HG02642 (cell line): ENCODE results near the gene TANC2.

ENCODE experiments used
- ATAC-seq: cut with Tn5 transposase; IDR thresholded peaks from one replicate; pipeline ENCODE4 v1.9.1; 2021; ENCODE audit warnings: mild to moderate bottlenecking; ENCODE audit not compliant: unreplicated experiment, poor library complexity

TANC2 gene

DNA sequence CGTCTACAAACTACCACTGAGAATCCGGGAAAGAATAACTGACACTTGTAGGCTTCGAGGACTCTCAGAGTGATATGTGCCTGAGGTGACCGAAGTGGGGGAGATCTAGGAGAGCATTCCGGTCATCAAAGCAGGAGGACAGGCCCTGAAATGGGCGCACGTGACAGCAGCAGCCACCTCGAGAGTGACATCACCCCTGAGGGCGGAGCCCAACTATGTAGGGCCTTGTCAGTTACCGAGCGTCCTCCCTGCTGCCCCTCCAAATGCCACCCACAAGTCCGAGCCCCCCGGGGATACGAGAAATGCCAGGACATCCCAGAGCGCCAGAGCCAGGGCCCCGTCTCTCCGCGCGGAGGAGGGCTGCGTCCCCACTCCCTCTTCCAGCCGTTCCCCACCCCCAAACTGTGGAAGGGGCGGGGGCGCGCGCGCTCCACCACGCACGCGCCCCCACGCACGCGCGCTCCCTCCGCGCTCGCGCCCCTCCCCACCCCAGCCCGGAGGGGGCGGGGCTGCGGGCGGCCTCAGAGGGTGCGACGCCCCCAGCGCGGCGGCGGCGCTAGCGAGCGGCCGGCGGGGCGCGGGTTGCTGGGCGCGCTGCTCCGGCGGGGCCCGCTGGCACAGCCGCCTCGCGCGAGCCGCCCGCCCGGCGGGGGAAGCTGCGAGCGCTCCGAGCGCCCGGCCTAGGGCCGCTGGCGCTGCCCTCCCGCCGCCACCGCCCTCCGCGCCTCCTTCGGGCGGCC, at the start of gene TANC2:
Gene TANC2 (plus strand): TSS at position 550 of the 740 bp plus-strand sequence. CDS start 43,325 bp downstream, outside the sequence.
- ATAC-seq: peak; percentile 60

DNA sequence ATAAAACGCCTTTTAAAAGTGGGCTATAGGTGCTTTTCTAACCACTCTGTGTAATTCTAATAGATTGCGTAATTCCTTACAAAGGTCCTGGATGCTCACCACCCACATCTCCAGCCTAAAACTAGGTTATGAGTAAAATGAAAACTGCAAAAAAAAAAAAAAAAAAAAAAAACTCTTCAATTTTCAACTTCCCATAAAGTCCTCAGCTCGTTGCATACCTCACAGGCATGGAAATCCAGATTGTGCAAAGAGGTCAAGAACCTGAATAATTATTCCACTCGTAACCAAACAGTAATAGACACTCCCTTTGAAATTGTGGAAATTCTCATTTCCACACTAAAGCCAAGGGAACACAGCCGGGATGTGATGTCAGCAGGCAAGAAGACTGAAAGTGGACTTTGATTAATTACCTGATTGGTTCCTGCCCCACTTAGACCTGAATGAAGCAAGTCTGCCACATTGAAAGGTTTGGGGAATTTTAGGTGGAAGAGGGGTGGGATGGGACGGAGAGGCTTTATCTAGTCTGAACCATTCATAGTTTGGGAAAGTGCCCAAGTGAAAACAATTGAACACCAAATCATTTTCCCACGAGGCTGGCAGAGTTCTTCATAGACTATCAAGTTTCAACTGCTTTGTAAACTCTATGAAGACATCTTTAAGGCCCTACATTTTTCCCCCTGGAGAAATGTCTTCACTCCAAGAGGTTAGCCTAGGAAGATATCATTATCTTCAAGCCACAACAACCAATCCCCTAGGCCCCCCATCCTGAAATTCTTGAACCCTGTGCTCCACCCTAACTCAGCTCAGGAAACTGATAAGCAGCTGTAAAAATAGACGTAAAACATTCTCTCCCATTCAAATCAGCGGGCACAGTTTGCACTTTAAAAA, 49.1 kb upstream of the TANC2 start:
- no peak for ATAC-seq

DNA sequence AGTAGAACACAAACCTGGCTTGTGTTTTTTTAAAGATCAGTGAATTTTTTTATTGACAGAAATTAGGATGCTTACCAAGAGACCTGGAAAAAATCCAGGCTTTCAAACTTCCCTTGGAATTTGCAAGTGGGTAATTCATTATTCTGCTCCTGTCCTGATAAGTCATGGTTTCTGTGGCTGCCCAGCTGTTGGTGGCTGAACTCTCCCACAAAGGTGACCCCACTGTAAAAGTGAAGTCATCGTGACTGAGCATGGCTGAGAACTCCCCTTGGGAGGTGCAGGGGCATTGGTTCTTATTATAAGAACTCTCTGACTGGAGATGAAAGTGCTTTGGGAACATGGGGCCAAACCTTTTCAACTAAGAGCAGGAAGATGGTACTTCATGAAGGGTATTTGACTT, 46.6 kb upstream of the TANC2 start:
- no peak for ATAC-seq

DNA sequence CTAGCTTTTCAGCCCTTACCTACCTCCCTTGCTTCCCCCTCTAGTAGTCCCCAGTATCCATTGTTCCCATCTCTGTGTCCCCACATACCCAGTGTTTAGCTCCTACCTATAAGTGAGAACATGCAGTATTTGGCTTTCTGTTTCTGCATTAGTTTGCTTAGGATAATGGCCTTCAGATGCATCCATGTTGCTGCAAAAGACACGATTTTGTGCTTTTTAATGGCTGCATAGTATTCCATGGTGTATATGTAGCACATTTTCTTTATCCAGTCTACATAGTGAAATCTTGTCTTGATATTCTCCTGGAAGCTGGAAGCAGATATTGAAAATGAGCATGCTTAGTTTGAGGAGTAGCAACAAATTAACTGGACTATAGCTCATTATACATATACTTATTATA, 45.7 kb upstream of the TANC2 start:
- no peak for ATAC-seq

DNA sequence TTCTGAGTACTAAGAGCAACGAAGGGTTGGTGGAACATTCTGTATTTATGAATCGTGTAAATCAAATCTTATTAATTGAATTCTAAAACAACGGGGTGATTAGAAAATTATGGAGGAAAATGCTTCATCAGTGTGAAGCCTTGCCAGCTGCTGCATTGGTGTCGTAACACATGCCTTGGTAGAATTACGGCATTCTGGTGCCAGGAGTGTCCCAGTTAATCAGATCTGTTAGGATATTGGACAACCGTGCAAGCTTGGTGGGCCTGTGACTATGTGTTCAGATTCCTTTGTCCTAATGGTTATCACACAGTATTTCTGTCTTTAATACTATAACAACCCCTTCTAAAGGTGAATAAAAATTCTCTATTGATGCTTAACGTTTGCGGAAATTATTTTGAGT, 44.2 kb upstream of the TANC2 start:
- no peak for ATAC-seq

DNA sequence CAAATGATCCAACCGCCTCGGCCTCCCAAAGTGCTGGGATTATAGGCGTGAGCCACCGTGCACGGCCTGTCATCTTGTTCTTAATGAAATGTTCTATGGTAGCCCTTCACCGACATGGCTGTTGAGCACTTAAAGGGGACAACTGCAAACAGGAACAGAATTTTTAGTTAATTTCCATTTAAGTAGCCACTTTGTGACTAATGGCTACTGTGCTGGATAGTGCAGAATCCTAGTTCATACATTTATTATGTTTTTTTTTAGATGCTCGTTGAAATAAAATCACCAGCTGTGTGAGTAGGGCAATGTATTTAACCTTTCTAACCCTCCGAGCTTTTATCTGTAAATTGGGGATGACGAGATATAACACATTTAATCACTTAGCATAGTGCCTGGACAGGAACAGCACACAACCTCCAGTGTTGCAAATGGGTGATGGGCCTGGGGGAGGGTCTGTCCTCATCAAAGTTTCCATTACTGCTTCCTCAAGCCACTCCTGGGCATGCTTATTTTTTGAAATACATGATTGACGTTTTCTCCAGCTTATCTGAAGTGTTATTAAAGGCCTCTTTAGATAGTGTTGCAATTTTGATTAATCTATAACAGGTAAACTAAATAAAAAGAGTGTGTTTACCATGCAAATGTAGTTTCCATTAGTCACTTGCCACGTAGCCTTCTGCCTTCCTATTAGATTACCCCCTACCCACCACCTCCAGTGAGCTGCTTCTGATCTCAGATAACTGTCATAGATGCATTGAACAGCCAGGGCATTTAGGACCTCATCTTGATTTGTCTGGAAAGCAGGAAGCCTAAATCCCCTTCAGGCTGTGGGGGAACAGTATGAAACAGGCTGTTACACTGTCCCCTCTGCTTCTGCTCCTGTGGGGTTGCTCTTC, 42.5 kb upstream of the TANC2 start:
- no peak for ATAC-seq

DNA sequence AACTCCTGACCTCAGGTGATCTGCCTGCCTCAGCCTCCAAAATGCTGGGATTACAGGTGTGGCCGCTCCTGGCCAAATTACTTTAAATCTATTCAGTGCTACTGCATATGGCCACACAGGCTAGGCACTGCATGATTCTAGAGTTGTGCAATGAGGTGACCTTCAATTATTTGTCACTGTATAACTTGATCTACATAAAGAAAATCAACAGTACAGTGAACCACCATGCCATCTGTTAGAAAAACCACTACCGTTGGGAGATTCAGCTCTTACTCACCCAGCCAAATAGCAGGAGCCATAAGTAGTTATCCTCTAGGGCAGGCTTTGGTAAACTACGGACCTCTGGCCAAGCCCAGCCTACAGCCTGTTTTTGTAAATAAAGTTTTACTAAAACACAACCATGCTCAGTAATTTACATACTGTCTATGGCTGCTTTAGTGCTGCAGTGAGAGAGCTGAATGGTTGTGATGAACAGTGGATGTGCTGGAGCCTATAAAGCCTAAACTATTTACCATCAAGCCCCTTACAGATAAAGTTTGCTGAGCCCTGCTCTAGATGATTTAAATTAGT, 40.7 kb upstream of the TANC2 start:
- ATAC-seq: no peak

DNA sequence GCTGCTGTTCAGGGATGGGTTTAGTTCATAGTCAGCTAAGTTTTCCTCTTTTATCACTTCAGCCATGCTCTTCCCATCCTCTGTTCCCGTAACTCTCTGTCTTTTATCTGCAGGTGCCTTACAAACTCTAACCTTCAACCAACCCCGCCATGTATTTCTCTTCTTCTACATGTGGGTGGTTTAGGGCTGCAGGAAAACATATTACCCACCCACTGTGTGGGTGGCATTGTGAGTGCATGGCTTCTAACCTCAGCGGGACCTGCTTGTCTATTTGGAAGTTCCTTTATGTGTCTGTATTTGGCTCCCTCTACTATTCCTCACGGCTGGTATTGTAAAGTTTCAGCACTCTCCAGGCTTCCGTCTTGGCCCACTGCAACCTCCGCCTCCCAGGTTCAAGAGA, 39.0 kb upstream of the TANC2 start:
- ATAC-seq: no peak

- ATAC-seq: no peak
Observed at GRCh38 chr17:62929320-62929719, 36.7 kb upstream of the TANC2 start.

DNA sequence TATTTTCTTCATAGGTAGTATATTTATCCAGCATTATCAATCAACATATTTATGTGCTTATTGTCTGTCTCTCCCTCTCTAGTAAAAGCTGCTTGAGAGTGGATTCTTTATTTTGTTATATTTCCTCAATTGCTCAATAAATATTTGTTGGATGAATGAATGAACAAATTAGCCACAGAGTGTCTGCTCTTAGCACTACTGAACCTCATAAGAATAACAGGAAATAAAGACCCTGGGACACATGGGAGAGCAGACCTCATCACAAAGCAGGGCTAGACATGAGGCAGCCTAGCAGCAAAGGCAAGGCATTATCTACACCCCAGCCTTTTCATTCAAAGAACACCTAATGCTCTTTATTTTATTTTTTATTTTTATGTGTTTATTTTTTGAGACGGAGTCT, 34.9 kb upstream of the TANC2 start:
- ATAC-seq: no peak

- no peak for ATAC-seq
Observed at GRCh38 chr17:62933501-62934385, 32.3 kb upstream of the TANC2 start.

GRCh38 chr17:62935098-62935497, 30.9 kb upstream of the TANC2 start:
- ATAC-seq: no peak

GRCh38 chr17:62935523-62935922, 30.5 kb upstream of the TANC2 start:
- ATAC-seq: no peak

- no peak for ATAC-seq
Observed at GRCh38 chr17:62937606-62938005, 28.4 kb upstream of the TANC2 start.

DNA sequence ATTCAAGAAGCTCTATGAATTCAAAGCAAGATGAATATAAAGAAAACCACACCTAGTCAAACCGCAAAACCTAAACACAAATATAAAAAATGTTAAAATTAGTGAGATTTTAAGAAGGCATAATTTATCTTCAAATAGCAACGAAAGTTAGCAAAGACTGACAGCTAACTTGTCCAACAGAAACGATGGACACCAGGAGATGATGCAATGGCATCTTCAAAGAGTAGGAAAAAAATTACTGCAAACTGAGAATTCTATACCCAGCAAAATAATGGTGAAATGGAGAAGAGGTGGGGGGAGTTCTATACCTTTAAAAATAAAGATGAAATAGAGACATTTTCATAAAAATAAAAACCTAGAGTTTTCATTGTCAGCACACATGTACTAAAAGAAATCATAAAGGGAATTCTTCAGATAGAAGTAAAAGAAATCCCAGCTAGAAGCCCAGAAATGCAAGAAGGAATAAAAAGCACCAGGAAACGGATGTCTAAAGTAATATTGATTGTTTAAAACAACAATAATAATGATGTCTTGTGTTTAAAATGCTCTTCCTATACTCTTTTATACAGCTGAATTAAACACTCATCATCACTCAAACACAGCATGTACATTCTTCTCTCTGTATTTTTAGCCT, 24.6 kb upstream of the TANC2 start:
- no peak for ATAC-seq

DNA sequence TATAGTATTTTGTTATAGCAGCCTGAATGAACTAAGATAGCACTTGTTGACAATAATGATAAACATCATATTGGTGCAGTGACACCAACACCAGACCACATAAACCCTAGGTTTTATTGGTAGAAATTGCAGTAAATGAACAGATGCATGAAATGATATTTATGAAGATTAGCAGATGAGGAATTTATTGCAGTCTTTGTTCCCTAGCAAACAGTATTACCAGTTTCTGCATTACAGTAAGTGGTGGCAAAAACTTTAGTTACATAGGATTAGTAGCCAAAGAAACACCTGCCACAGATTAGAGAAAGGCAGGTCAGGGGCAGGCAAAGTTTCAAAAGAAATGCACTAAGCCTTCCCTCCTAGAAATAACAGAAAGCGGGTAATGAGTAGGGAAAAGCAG, 17.7 kb upstream of the TANC2 start:
- ATAC-seq: no peak

- ATAC-seq: no peak
Observed at GRCh38 chr17:62949036-62949435, 17.0 kb upstream of the TANC2 start.

- ATAC-seq: no peak
Observed at GRCh38 chr17:62950067-62950466, 16.0 kb upstream of the TANC2 start.

DNA sequence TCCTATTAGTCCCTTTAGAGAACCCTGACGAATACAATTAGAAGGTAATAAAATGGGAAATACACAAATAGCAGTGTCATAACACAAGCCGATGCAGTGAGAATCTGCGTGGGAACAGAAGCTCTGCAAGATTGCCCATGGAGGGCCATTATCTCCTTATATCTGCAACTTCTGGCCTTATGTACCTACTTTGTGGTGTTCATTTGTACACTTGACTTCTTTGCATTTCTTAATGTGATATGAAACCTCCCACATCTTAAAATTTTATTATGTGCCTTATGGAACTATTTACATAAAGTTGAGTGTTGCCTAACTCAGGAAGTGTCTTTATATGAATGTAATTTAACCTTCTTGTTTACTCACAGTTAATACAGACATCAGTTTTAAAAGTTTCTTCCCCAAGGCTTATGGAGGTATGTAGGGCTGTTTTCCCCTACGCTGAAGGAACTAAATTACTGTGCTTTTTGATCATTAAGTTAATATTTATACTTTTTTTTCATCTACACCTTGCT, 10.1 kb upstream of the TANC2 start:
- ATAC-seq: no peak
